ENCODE measurements around the gene ZFC3H1. TPM values are rescaled to one million over a fixed set of nuclear protein-coding genes. Genes with fewer than 3 reads are reported as not detected.

The ZFC3H1 gene
- total and polyA plus RNA-seq, 2 of the 13 experiments (the other 11 are each of a cell fraction or from before 2014, with no cell fraction given), result 17.1 to 38.3 TPM

GRCh38 chr12:71565535-71565934, 98.1 kb downstream of the ZFC3H1 start:
- BruUV-seq (replicated peaks), result no TSS peak
- ChIA-PET POLR2A (no interaction called here), CTCF (ENCODE audit: low intra/inter-chr PET ratio, low total read pairs) (no interaction called here)
- Histone ChIP-seq H2AFZ (ENCODE audit: low read length) (no peak overlapping the region), H3K27ac (ENCODE audit: extremely low read length, insufficient read depth, low read length) (no peak overlapping the region), H4K20me1 (ENCODE audit: insufficient read depth, low read length) (no peaks in the 10 kb centered on the region), H3K9ac (ENCODE audit: insufficient read depth, low read depth, low read length) (no peak overlapping the region), H3K79me2 (ENCODE audit: insufficient read depth, low read length) (no peaks in the 10 kb centered on the region), H3K27me3 (ENCODE audit: control insufficient read depth in 1 of 2, insufficient read depth in 2 of 2, low read length in 2 of 2) (no peaks in the 10 kb centered on the region), H3K9me3 (ENCODE audit: low read length) (no peaks in the 10 kb centered on the region), H3K4me3 (replicated peaks in 1 of 3; ENCODE audit: insufficient read depth in 1 of 3, low read depth in 2 of 3, low read length in 3 of 3) (no peak overlapping the region), H3K36me3 (replicated peaks in 1 of 2; ENCODE audit: control insufficient read depth in 1 of 2, insufficient read depth in 2 of 2, low read length in 2 of 2) (peaks cover 21 to 60% of the 10 kb centered on the region in 2 experiments), H3K4me2 (ENCODE audit: low read depth, low read length) (no peak overlapping the region), H3K4me1 (ENCODE audit: insufficient read depth, low read length) (no peaks in the 10 kb centered on the region)
- intact Hi-C loops (cut with micrococcal nuclease; ENCODE audit: unreplicated experiment) (no loop called here), in situ Hi-C loops (cut with HindIII; ENCODE audit: extremely low pct_ligation_motif_present, low pct_unique_long_range_greater_than_20kb) (no loop called here)
- no peak for ATAC-seq
- no peak for FAIRE-seq
- WGBS (ENCODE audit: low lambda C conversion rate), result 91% methylated on average over 1 of the region's 1 CpG
- TF ChIP-seq GPN1 (CRISPR knock-in tag; IDR thresholded peaks at IDR 0.05; ENCODE audit: borderline replicate concordance) (no peak), ZFP82 (CRISPR knock-in tag; IDR thresholded peaks at IDR 0.05; ENCODE audit: borderline replicate concordance) (no peak), TFDP1 (CRISPR knock-in tag; IDR thresholded peaks at IDR 0.05; ENCODE audit: borderline replicate concordance) (no peak), ZC3H13 (CRISPR knock-in tag; IDR thresholded peaks at IDR 0.05) (no peak), MAFK (conservative IDR thresholded peaks at IDR 0.05 in 1 of 2, IDR thresholded peaks at IDR 0.05 in 1 of 2; ENCODE audit: low read length in 2 of 2) (peak in 1 of 2 experiments; percentile 37; a peak in 1 of 4 replicates), NFE2L2 (IDR thresholded peaks at IDR 0.05; ENCODE audit: low read length) (peak; percentile 91)
- no peak for DNase-seq (ENCODE audit: low spot score)

Data from HepG2 (cell line).